Type B pancreatic cell (in vitro differentiated cells): ENCODE measurements around the gene FBN1. TPM values are rescaled to one million over a fixed set of nuclear protein-coding genes. Genes with fewer than 3 reads are reported as not detected.

Experiments used
- DNase-seq: peaks from one replicate; pipeline ENCODE4 v3.0.0; 2021; ENCODE audit warnings: mixed read lengths; ENCODE audit not compliant: unreplicated experiment; ENCODE audit errors: extremely low spot score
- H3K27ac Mint-ChIP-seq: 2 replicates; pipeline ENCODE4 v1.8.0; 2021; ENCODE audit warnings: mild to moderate bottlenecking, mixed read lengths
- H3K27me3 Mint-ChIP-seq: 2 replicates; pipeline ENCODE4 v1.8.0; 2021; ENCODE audit warnings: mixed read lengths
- H3K36me3 Mint-ChIP-seq: 2 replicates; pipeline ENCODE4 v1.8.0; 2021; ENCODE audit warnings: mixed read lengths
- H3K4me1 Mint-ChIP-seq: one replicate; pipeline ENCODE4 v1.8.0; 2021; ENCODE audit warnings: mixed read lengths; ENCODE audit not compliant: unreplicated experiment
- H3K4me3 Mint-ChIP-seq: 2 replicates; pipeline ENCODE4 v1.8.0; 2021; ENCODE audit warnings: mild to moderate bottlenecking, mixed read lengths
- H3K9me3 Mint-ChIP-seq: 2 replicates; pipeline ENCODE4 v1.8.0; 2021; ENCODE audit warnings: mixed read lengths
- CTCF ChIP-seq: fragments of 200-600 bp; sonication (generic); conservative IDR thresholded peaks from 2 replicates; pipeline ENCODE4 v1.5.0; 2021; ENCODE audit warnings: antibody characterized with exemption, mild to moderate bottlenecking
- total RNA-seq: library from RNA; stranded (reverse); gene quantifications from 2 replicates; pipeline ENCODE4 v1.2.1, GENCODE V29; 2021; ENCODE audit warnings: low replicate concordance

FBN1 gene
- total RNA-seq, 1 donor from 2014 or later = 58.4 TPM

DNA sequence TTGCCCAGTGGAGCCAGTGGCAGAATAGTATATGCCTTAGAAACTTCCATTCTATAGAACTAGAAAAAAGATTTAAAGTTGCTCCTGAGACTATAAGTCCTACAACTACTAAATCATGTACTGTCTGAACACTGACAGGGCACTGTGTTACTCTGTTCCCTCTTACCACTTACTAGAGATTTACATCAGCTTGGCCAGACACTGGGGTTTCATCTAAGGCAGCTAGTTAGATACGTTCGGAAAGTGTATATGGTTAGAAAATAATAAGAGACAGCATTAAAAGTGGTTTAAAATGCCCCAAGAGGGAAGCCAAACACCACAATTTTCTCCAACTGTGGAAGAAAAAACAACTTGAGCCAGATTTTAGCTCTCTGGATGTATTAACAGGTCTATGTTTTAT lies 97.1 kb downstream of the FBN1 start:
- peaks cover 15% of the 10 kb centered on the region for H3K4me1 Mint-ChIP-seq
- no peak for DNase-seq
- H3K27ac Mint-ChIP-seq = no peak overlapping the region
- TF ChIP-seq CTCF = no peak
- H3K27me3 Mint-ChIP-seq = no peaks in the 10 kb centered on the region
- H3K36me3 Mint-ChIP-seq = no peaks in the 10 kb centered on the region
- no peak overlapping the region for H3K4me3 Mint-ChIP-seq
- H3K9me3 Mint-ChIP-seq = no peaks in the 10 kb centered on the region

DNA sequence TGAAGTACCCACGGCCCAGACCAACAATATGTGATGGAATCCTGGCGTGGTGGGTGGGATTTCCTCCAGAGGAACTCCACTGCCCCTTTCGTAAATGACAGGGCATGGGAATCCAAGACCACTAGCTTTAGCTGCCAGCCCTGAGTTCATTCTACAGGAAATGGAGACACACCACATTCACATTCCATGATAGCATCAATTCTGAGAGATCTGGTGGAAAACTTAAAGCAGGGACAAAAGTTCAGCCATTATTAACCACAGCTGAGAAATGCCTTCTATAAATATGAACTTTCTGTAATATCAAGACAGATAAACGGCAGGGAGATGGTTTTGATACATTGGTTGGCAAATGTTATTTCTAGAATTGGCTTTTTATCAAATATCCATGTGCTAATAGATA lies 98.2 kb downstream of the FBN1 start:
- H3K4me3 Mint-ChIP-seq = no peak overlapping the region
- no peak for TF ChIP-seq CTCF
- DNase-seq = no peak
- peaks cover 15% of the 10 kb centered on the region for H3K4me1 Mint-ChIP-seq
- no peak overlapping the region for H3K27ac Mint-ChIP-seq
- H3K27me3 Mint-ChIP-seq = no peaks in the 10 kb centered on the region
- H3K36me3 Mint-ChIP-seq = no peaks in the 10 kb centered on the region
- H3K9me3 Mint-ChIP-seq = no peaks in the 10 kb centered on the region

DNA sequence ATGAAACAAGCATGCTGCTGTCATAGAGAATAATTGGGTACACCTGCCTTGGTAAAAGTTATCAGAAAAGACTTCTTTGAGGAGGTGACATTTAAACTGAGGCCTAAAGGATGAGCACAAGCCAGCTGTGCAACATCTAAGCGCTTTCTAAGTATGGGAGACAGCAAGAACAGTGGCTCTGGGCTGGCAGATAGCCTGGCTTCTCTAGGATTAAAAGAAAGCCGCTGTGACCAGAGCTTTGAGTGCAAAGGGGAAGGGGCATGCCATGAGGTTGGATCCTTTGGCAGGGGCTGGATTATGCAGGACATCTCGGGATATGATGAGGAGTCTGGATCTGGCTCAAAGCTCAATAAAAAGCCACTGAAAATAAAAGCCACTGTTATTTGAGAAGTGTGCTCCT lies 99.2 kb downstream of the FBN1 start:
- DNase-seq = no peak
- no peak overlapping the region for H3K27ac Mint-ChIP-seq
- no peak overlapping the region for H3K4me3 Mint-ChIP-seq
- no peak for TF ChIP-seq CTCF
- H3K36me3 Mint-ChIP-seq = no peaks in the 10 kb centered on the region
- H3K4me1 Mint-ChIP-seq = peaks cover 15% of the 10 kb centered on the region
- H3K27me3 Mint-ChIP-seq = no peaks in the 10 kb centered on the region
- H3K9me3 Mint-ChIP-seq = no peaks in the 10 kb centered on the region

- TF ChIP-seq CTCF = no peak
- H3K4me1 Mint-ChIP-seq = peaks cover 15% of the 10 kb centered on the region
- H3K27me3 Mint-ChIP-seq = no peaks in the 10 kb centered on the region
- no peak overlapping the region for H3K27ac Mint-ChIP-seq
- H3K9me3 Mint-ChIP-seq = no peaks in the 10 kb centered on the region
- H3K36me3 Mint-ChIP-seq = no peaks in the 10 kb centered on the region
- DNase-seq = no peak
- no peak overlapping the region for H3K4me3 Mint-ChIP-seq
Measured at GRCh38 chr15:48544778-48545177, 100.7 kb downstream of the FBN1 start.

DNA sequence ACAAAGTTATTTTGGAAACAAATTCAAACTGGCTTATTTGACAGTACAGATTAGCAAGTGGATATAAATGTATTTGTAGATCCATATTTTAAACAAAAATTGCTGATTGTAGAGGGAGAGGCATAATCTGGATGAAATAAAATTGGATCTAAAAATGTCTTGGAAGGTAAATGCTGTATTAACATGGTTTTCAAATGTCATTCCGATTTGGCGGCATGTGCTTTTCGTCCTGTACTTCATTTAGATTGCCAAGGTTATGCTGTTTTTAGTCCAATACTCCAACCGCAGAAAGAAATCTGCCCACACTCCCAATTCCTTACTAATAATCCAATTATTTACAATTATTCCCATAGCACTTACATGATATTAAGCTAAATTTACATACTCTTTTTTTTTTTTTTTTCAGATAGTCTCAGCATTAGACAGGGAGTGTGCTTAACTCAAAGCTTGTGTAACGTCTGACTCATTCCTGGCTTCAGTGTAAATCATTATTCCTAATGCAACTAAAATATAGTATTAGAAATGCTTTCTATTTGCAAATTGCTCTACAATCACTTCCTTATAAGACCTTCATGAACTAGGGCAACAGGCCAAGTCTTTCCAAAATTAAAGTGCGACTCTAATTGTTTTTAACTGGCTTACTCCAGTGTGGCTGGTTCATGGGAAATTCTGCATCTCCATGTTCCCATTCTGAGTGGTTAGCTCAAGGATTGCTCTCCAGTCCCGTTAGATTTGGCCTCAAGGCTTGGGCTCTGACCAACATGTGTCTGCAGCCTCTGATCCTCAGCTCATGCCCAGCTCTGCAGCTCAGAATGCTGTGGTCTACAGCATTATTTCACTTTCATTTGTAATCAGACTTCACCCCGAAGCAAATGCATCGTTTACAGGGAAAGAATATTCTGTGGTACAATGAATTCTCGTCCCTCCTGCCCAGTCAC lies 103.9 kb downstream of the FBN1 start:
- no peak for TF ChIP-seq CTCF
- Mint-ChIP-seq H3K9me3 (no peaks in the 10 kb centered on the region), H3K27ac (no peak overlapping the region), H3K36me3 (peaks cover 8% of the 10 kb centered on the region), H3K4me3 (no peak overlapping the region), H3K4me1 (peaks cover 9% of the 10 kb centered on the region), H3K27me3 (no peaks in the 10 kb centered on the region)
- DNase-seq = no peak
